CD4-positive, alpha-beta T cell treated with Interleukin-4 for 4 hours (primary cell): Measurements from ENCODE around the gene CEP63.

Experiments
- DNase-seq: peaks from one replicate; pipeline ENCODE4 v3.0.0-alpha.2; 2020

Gene CEP63

DNA sequence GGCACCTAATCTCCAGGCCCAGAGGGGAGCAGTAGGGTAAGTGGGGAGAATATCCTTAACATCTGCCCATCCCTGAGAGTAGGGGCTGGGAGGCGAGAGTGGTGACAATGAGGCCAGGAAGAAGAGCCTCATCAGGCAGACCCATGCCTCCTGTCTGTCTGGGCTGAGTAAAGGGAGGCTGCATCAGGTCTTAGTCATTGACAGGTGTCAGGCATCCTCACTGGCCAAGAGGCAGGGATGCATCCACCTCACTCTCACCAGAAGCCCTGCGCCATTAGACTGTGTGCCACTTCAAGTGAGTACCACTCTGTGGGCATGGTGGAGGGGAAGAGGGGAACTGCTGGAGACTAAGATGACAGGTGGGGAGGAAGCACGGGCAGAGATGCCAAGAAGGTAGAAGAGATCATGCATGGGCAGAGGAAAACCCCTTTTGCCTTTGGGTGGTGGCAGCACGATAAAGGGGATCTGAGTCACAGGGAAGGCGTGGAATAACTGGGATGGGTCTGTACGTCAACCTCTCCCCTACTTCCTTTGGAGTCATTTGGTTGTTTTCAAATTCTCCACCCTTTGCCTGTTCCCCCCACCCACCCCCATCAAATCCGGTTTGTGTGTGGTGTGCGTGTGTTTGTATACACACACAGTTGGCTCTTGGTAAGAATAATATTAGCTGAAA, 14.2 kb upstream of the CEP63 start:
- DNase-seq: no peak

- no peak for DNase-seq
These were observed 13.0 kb upstream of the CEP63 start for GRCh38 chr3:134472831-134473230.

GRCh38 chr3:134473868-134474546, 11.8 kb upstream of the CEP63 start:
- DNase-seq: peak; percentile 78

DNA sequence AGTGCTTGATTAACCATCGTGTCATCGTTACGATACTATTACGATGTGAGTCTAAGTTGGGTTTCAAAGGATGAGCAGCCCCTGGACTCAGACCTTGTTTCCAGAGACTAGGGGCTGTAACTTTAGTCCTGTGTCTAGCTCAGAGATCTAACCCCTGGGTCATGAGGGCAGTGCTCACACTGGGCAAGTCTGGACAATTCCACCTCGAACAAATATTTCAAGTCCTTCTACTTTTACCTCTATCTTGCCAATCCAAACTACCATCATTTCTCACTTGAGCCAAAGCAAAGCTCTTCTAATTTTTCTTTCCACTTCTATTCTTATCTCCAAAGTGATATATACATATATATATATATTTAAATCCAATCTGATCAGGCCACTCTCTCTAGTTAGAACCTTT, 10.9 kb upstream of the CEP63 start:
- no peak for DNase-seq

DNA sequence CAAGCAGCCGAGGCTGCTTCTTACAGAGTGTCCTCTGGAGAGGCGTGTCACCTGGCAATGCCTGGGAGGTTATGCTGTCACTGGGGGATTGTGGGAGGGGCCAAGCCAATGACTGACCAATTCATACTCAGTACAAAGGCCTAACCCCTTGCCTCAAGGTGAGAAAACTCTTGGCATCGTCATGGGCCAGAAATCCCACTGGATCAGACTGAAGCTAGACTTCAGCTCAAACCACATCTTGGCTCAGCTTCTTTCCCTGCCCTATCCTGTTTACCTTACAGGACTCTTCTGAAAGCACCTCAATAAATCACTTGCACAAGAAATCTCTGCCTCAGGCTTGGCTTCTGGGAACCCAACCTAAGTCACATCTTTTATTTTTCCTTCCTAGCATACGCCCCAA, 9.6 kb upstream of the CEP63 start:
- no peak for DNase-seq

- DNase-seq: no peak
These were observed 8.9 kb upstream of the CEP63 start for GRCh38 chr3:134477002-134477401.

DNA sequence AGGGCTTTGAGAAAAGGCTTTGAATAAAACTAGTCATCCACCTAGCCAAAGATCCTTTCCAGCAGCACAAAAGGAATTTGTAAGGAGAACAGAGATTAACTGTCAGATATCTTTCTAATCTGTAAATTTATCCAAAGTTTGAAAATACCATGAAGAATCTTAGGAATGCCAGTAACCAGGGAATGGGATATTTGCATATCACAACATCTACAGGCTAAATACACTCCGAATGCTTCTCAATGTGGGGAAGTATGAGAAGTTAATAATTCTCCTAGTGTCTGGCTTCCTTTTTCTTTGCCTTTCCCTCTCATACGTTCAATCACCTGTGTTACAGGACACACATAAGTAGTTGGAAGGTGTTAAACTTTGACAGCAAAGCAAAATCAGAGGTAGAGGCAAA, 7.9 kb upstream of the CEP63 start:
- DNase-seq: no peak

DNA sequence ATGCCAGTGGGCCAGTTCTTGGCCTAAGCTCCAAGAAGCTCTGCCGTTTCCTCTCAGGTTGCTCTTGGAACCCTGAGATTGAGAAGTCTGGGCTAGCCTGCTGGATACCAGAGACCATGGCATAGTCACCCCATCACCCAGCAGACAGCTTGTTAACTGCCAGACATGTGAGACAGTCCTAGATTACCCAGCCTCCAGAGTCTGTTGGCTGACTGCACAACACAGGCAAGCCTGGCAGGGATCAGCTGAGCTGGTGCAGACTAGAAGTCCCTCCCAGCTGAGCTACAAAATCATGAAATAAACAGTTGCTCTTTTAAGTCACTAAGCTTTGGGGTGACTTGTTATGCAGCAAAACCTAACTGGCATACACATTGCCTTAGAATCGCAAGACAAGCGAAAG, 5.3 kb upstream of the CEP63 start:
- DNase-seq: no peak

DNA sequence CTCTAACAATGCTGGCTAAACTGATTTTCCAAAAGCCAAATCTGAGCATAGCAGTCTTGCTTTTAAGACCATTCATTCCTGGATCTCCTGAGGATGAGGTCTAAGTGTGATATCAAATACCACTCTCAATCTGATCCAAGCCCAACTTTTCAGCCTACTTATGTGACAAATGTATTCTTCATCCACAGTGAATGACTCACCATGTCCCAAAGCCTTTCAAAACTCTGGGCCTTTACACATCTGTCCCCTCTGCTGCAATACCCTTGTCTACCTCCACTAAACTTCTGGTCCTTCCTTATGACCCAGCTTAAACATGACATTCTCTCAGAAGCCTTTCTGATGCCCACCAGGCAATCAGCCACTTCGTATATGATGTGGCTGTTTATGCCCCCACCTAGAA, 4.7 kb upstream of the CEP63 start:
- no peak for DNase-seq

- DNase-seq: no peak
These were observed 3.2 kb upstream of the CEP63 start for GRCh38 chr3:134482622-134483021.

DNA sequence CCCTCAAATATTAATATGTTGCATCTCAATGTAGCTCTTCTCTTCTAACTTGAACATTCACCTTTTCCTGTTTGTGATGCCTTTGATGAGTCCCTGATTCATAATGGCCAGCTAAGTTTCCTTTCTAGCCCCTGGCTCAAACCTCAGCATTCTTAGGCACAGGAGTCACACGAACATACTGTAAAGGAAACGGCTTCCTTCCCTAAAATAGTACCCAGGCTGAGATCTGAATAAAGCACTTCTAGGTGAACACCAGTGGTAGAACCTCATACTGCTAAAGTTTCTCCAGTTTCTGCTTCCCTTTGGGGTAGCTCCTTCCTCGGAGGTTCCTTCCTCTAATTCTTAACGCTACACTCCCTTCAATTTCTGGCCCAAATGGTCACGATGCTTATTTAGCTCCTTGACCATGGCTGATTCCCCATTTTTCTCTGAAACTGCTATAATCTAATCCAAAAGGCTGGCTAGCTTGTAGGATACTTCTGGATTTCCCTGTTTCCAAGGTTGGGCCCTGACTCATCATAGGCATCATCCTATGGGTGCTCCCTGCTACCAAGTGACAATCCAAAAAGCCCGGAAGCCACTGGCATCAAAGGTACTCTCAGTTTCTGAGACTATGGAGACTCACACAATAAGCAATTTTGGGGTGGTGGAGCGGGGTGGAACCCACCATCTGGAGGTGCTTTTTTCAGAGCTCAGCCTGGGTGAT, 2.5 kb upstream of the CEP63 start:
- no peak for DNase-seq

DNA sequence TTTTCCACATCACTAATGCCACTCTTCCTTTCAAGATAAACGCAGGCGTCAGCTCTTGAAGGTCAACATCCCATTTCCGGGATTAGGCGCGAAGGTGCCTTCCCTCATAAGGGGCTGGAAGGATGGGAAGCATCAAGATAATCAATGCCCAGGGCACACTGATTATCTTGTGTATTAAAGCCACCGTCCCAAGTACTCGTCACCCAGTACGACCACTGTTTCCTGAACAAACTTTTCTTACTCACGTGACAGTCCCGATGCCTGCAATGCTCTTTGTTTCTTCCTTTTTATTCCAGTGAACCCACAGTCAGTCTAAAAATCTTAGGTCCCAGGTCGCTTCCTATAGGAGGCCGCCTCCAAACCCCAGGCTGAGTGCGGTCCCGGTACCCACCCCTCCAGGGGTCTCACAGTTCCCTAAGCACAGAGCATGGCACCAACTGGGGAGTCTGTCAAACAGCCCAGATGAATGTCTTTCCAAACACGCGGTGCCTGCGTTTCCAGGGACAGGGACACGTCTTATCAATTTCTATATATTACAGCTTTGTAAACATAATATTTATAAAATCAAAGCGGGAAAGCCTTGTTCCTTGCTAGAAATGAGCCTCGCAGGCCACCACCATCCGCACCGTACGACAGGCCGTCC, 661 bp upstream of the CEP63 start:
- peak; percentile 30 for DNase-seq

- peak; percentile 28 for DNase-seq
These were observed 752 bp downstream of the CEP63 start for GRCh38 chr3:134486577-134487041.

DNA sequence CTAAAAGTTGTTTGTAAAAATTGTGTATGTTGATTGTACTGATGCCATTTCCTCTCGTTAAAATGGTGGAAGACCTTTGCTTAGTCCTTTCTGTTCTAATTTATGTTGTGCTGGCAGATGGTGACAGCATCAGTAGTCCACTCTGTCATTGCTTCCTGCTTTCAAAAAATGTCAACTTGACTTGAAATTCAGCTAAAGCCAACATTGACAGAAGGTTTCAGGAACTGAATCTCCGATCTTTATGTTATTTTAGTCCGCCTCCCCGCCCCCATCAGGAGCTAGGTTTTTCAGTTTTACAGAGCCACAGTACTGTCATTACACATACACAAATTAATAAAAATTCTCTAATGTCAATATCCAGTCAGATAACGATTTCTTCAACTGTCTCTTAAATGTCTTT, 1.5 kb downstream of the CEP63 start:
- peak; percentile 25 for DNase-seq

GRCh38 chr3:134494495-134494894, 8.6 kb downstream of the CEP63 start:
- DNase-seq: no peak

- no peak for DNase-seq
These were observed 10.1 kb downstream of the CEP63 start for GRCh38 chr3:134495980-134496379.

GRCh38 chr3:134496471-134497071, 10.7 kb downstream of the CEP63 start:
- peak; percentile 15 for DNase-seq

DNA sequence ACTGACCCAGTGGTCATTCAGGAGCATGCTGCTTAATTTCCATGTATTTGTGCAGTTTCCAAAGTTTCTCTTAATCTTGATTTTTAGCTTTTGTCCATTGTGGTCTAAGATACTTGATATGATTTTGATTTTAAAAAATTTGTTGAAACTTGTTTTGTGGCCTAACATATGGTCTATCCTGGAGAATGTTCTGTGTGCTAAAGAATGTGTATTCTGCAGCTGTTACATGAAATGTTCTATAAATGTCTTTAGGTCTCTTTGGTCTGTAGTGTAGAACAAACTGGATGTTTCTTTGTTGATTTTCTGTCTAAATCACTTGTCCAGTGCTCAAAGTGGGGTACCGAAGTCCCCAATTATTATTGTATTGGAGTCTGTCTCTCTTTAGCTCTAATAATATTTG, 17.4 kb downstream of the CEP63 start:
- DNase-seq: no peak

- no peak for DNase-seq
These were observed 18.3 kb downstream of the CEP63 start for GRCh38 chr3:134504132-134504531.

DNA sequence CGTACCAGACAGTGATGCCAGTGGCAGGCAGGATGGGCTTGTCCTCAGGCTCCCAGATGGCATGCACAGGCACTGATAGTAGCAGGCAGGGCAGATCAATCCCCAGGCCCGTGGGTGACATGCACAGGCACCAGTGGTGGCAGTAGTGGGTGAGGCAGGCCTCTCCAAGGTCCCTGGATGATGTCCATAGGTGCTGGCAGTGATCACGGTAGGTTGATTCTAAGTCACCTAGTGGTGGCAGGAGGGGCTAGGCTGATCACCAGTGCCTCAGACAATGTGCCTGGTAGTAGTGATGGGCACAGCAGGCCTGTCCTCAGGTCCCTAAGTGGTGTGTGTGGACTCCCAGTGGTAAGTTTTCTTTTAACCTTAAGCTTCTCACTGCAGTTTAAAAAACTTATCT, 19.6 kb downstream of the CEP63 start:
- no peak for DNase-seq

GRCh38 chr3:134511500-134511899, 25.6 kb downstream of the CEP63 start:
- no peak for DNase-seq

DNA sequence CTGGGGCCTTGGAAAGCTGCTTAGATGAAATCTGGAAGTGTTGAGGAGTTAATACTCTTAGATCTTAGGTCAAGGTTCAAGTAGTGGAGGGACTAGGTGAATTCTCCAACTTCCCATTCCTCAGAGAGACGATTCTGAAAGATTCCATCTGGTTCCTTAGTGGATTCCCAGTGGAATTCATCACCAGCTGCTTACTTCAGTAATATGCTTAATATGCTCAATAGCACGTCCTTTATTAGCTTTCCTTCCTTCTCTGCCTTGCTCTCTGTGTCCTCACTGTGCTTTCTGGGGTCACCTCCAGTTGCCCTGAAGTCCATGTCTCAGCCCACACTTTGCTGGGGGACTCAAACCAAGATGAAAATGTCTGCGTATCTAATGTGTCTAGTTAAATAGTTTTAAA, 31.0 kb downstream of the CEP63 start:
- no peak for DNase-seq

DNA sequence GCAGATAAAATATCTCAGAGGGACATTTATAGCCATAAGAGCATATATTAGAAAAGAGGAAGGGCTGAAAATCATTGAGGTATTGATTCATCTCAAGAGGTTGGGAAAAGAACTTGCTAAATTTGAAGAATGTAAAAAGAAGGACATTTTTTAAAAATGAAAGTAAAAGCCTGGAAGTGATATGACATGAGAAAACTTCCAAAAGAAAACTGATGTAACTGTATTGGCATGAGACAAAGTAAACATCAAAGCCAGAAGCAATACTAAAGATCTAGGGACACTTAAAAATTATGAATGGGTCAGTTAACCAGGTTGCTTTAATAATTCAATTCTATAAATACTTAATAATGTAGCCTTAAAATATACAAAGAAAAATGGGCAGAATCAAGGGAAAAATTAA, 31.9 kb downstream of the CEP63 start:
- DNase-seq: no peak
